ENCODE measurements around the gene TMUB1. TPM values are rescaled to one million over a fixed set of nuclear protein-coding genes. Genes with fewer than 3 reads are reported as not detected.
A peak's percentile ranks its signal among the peaks of the same experiment; 100 is the strongest.
"Not testable (repeated sequence)": the region's sequence is repeated elsewhere in the genome, so short reads cannot be mapped to it uniquely, and the experiment has no call there.

The TMUB1 gene
- total and polyA plus RNA-seq, 11 donors = 21.8 to 82.6 (median 37.9) TPM

GRCh38 chr7:151045262-151045661 is 38.0 kb downstream of the TMUB1 start:
- no peak for ATAC-seq
- no peak overlapping the region for H3K4me3 ChIP-seq
- peaks cover 0 to 8% (median 0%) of the 10 kb centered on the region in 12 donors for H3K4me1 ChIP-seq
- 75 to 86% (median 82%) methylated on average over 3 to 11 of the region's 11 CpGs for WGBS, 4 donors
- no peaks in the 10 kb centered on the region for H3K9me3 ChIP-seq
- H3K36me3 ChIP-seq = peaks cover 0 to 34% (median 17%) of the 10 kb centered on the region in 9 donors
- H3K27ac ChIP-seq = no peak overlapping the region
- no peak for DNase-seq
- TF ChIP-seq POLR2A (IDR thresholded peaks at IDR 0.05) = no peak
- TF ChIP-seq CTCF (IDR thresholded peaks at IDR 0.05) = no peak
- intact Hi-C loops (cut with DNase I) = no loop called here
- H3K27me3 ChIP-seq = peaks cover 0 to 1% (median 0%) of the 10 kb centered on the region in 9 donors

GRCh38 chr7:151043959-151044358 is 39.3 kb downstream of the TMUB1 start:
- H3K4me3 ChIP-seq = no peak overlapping the region
- peaks cover 0 to 34% (median 17%) of the 10 kb centered on the region in 9 donors for H3K36me3 ChIP-seq
- ATAC-seq (no peak), DNase-seq (peak in 1 of 5 donors; percentile 51)
- H3K9me3 ChIP-seq = no peaks in the 10 kb centered on the region
- TF ChIP-seq CTCF (IDR thresholded peaks at IDR 0.05) (no peak), POLR2A (IDR thresholded peaks at IDR 0.05) (no peak)
- no peak overlapping the region for H3K27ac ChIP-seq
- intact Hi-C loops (cut with DNase I) = no loop called here
- no peaks in the 10 kb centered on the region for H3K27me3 ChIP-seq
- WGBS, 4 donors = 93 to 97% (median 94%) methylated on average over 10 to 20 of the region's 20 CpGs
- peaks cover 3 to 19% (median 12%) of the 10 kb centered on the region in 12 donors for H3K4me1 ChIP-seq

GRCh38 chr7:151043449-151043848 is 39.8 kb downstream of the TMUB1 start:
- H3K4me3 ChIP-seq; DNase-seq; H3K27me3 ChIP-seq; ATAC-seq; intact Hi-C loops (cut with DNase I); H3K27ac ChIP-seq; H3K9me3 ChIP-seq: not testable (repeated sequence)
- peaks cover 0 to 34% (median 17%) of the 10 kb centered on the region in 9 donors for H3K36me3 ChIP-seq
- H3K4me1 ChIP-seq = peaks cover 7 to 24% (median 16%) of the 10 kb centered on the region in 12 donors
- WGBS, 4 donors = 86 to 90% (median 89%) methylated on average over 10 of the region's 10 CpGs

GRCh38 chr7:151040616-151041375 is 42.5 kb downstream of the TMUB1 start:
- H3K4me1 ChIP-seq = peaks cover 7 to 21% (median 15%) of the 10 kb centered on the region in 12 donors
- DNase-seq = peak in 1 of 5 donors; percentile 67
- intact Hi-C loops (cut with DNase I) = no loop called here
- H3K9me3 ChIP-seq = no peaks in the 10 kb centered on the region
- no peak overlapping the region for H3K27ac ChIP-seq
- peaks cover 0 to 51% (median 32%) of the 10 kb centered on the region in 9 donors for H3K36me3 ChIP-seq
- no peak for ATAC-seq
- H3K4me3 ChIP-seq = no peak overlapping the region
- TF ChIP-seq POLR2A (IDR thresholded peaks at IDR 0.05) = no peak
- no peak for TF ChIP-seq CTCF (IDR thresholded peaks at IDR 0.05)
- no peaks in the 10 kb centered on the region for H3K27me3 ChIP-seq
- WGBS, 4 donors = 90 to 96% (median 95%) methylated on average over 19 to 30 of the region's 30 CpGs

All from heart left ventricle (tissue), 16 donors.